Heart left ventricle (tissue), 13 donors: ENCODE data around the gene APRT.
"Not testable (repeated sequence)": the region's sequence is repeated elsewhere in the genome, so short reads cannot be mapped to it uniquely, and the experiment has no call there.

Source experiments
- CTCF ChIP-seq, 12 donors: fragments of 200-600 bp; sonication (generic) in 4 of 12; IDR thresholded peaks; one replicate each; pipeline versions ENCODE4 v1.5.0 to v1.8.0; 2018 to 2022; ENCODE audit warnings: antibody characterized with exemption in 12 of 12, mild to moderate bottlenecking in 5 of 12
- POLR2A ChIP-seq, 2 donors: fragments of 450-650 bp; IDR thresholded peaks; one replicate each; pipeline ENCODE4 v1.6.1; 2017; ENCODE audit warnings: antibody characterized with exemption in 2 of 2, mild to moderate bottlenecking in 2 of 2, moderate library complexity in 2 of 2
- donor health status: ischemic (EF 13 %, LVEDD 7.1; RV severe dilation, severe dysfunction).
- donor health status: DM: no; HTN: yes; CAD: no.
- donor health status: DM: no; HTN: no; CAD: no.
- donor health status: ischemic (EF 25% LVEDD 6.9; RV normal size, moderate dysfunction).
- donor health status: ischemic (EF 25% LVEDD 5.7; RV mildly dilated, moderate dysfunction).
- donor health status: ischemic (EF 35%, LVEDD 5.7; RV mildly dilated, moderate dysfunction).
- donor health status: nonischemic (EF 11% LVEDD 7.7; RV severe dilation, severe dysfunction).
- donor health status: DM: yes; HTN: yes; CAD: no.
- donor health status: PGD.
- donor health status: ischemic (EF 29% LVEDD 5.4; RV normal size, mild dysfunction).
- donor health status: nonischemic (EF 23%, LVEDD 6.1; RV moderate dilation, normal function).

GRCh38 chr16:88771781-88772180, 39.9 kb downstream of the APRT start:
- not testable (repeated sequence) for TF ChIP-seq POLR2A, CTCF (IDR thresholded peaks at IDR 0.05)
